ENCODE results near the gene CDH15.
"Not testable (repeated sequence)": the region's sequence is repeated elsewhere in the genome, so short reads cannot be mapped to it uniquely, and the experiment has no call there.

CDH15 gene

GRCh38 chr16:89155851-89156739, 15.5 kb upstream of the CDH15 start:
- Histone ChIP-seq H3K4me3 (no peak overlapping the region), H3K27me3 (ENCODE audit: low read depth) (no peaks in the 10 kb centered on the region), H3K36me3 (replicated peaks) (peaks cover 2% of the 10 kb centered on the region; the same call in 1 of the 2 replicates), H3K4me1 (no peaks in the 10 kb centered on the region), H3K9me3 (no peaks in the 10 kb centered on the region)
- in situ Hi-C loops (cut with MboI; ENCODE audit: low sequenced_read_pairs): no loop called here
- DNase-seq (ENCODE audit: low spot score in 2 of 2): no peak

GRCh38 chr16:89156740-89157645, 14.6 kb upstream of the CDH15 start:
- no peak for DNase-seq (ENCODE audit: low spot score in 2 of 2)
- H3K36me3 ChIP-seq (replicated peaks): no peaks in the 10 kb centered on the region
- no peaks in the 10 kb centered on the region for H3K4me1 ChIP-seq
- no peak overlapping the region for H3K4me3 ChIP-seq
- H3K9me3 ChIP-seq: no peaks in the 10 kb centered on the region
- in situ Hi-C loops (cut with MboI; ENCODE audit: low sequenced_read_pairs): no loop called here
- no peaks in the 10 kb centered on the region for H3K27me3 ChIP-seq (ENCODE audit: low read depth)

DNA sequence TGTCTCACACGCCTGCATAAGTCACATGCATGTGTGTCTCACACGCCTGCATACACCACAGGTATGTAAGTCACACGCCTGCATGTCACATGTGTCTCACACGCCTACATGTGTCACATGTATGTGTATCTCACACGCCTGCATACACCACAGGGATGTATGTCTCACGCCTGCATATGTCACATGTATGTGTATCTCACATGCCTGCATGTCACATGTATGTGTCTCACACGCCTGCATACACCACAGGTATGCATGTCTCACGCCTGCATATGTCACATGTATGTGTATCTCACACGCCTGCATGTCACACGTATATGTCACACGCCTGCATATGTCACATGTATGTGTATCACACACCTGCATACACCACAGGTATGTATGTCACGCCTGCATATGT, 13.8 kb upstream of the CDH15 start:
- no peaks in the 10 kb centered on the region for H3K27me3 ChIP-seq (ENCODE audit: low read depth)
- in situ Hi-C loops (cut with MboI; ENCODE audit: low sequenced_read_pairs): no loop called here
- no peaks in the 10 kb centered on the region for H3K4me1 ChIP-seq

DNA sequence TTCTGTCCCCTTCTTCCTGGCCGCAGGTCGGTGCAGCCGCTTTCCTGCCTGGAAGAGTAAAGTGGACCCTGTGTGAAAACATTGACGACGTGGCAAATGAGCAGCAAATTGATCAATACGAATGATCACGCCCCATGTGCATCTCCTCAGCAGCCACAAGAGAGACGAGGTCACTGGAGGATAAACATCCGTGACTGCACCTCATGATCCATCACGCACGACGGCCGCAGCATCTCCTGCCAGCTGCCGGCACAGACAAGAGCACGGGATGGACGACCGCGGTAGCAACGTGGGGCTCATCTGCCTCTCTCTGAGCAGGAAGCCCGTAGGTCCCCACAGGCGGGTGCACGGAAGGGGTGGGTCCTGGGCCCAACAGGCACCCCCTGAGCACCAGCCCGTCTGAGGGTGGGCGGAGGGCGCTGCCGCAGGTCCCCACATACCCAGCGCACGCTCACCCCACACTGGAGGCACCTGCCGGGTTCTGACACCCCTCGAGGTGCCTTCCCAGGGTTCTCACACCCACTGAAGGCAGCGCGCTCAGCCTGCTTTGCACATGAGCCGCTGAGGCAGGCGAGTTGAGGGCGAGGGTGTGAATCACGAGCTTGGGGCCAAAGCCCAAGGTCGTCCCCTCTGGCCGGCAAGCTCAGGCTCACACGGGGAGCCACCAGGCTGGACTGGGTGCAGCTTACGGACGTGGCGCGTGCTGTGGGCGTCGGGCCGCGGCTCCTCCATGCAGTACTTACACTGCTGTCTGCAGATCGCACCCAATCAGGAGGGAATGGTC, 12.3 kb upstream of the CDH15 start:
- Histone ChIP-seq H3K9me3 (no peaks in the 10 kb centered on the region), H3K4me1 (no peaks in the 10 kb centered on the region), H3K4me3 (no peak overlapping the region), H3K27me3 (ENCODE audit: low read depth) (no peaks in the 10 kb centered on the region), H3K36me3 (replicated peaks) (no peaks in the 10 kb centered on the region)
- no peak for DNase-seq (ENCODE audit: low spot score in 2 of 2)
- in situ Hi-C loops (cut with MboI; ENCODE audit: low sequenced_read_pairs): no loop called here

More for the DNA sequence above, 13.8 kb upstream of the CDH15 start:
- no peak for DNase-seq (ENCODE audit: low spot score in 2 of 2)
- H3K9me3 ChIP-seq: no peaks in the 10 kb centered on the region
- H3K36me3 ChIP-seq (replicated peaks): no peaks in the 10 kb centered on the region
- no peak overlapping the region for H3K4me3 ChIP-seq

DNA sequence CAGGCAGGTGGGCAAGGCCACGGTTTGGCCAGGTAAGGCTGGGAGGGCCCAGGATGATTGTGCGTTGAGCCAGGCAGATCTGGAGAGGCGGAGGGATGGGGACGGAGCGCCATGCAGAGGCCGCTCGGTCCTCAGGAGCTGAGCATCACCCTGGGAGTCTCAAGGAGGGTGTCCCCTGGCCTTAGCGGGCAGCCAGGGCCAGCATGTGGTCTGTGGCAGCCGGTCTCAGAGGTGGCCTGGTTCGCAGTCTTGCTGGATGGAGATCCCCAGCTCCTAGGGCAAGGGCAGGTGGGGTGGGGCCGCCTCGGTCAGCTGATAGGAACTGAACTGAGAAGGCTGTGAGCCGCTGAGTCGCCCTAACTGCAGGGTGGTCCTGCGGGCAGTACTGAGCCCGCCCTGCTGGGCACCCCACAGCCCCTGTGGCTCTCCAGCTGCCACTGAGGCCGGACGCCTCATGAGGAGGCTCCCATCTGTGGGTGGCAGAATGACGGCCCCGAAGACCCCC, 11.6 kb upstream of the CDH15 start:
- Histone ChIP-seq H3K36me3 (replicated peaks) (no peaks in the 10 kb centered on the region), H3K27me3 (ENCODE audit: low read depth) (no peaks in the 10 kb centered on the region), H3K4me1 (no peaks in the 10 kb centered on the region), H3K4me3 (no peak overlapping the region), H3K9me3 (no peaks in the 10 kb centered on the region)
- in situ Hi-C loops (cut with MboI; ENCODE audit: low sequenced_read_pairs): loop anchor here (10.0 kb wide), 2 partner anchors 225 to 345 kb away; partner anchors contain the start of gene APRT
- DNase-seq (ENCODE audit: low spot score in 2 of 2): no peak

GRCh38 chr16:89160977-89161701, 10.4 kb upstream of the CDH15 start:
- Histone ChIP-seq H3K36me3 (replicated peaks) (no peaks in the 10 kb centered on the region), H3K4me1 (no peaks in the 10 kb centered on the region), H3K9me3 (no peaks in the 10 kb centered on the region), H3K27me3 (ENCODE audit: low read depth) (no peaks in the 10 kb centered on the region), H3K4me3 (no peak overlapping the region)
- DNase-seq (ENCODE audit: low spot score in 2 of 2): no peak
- in situ Hi-C loops (cut with MboI; ENCODE audit: low sequenced_read_pairs): loop anchor here (10.0 kb wide), 2 partner anchors 226 to 346 kb away; partner anchors contain the start of gene APRT

DNA sequence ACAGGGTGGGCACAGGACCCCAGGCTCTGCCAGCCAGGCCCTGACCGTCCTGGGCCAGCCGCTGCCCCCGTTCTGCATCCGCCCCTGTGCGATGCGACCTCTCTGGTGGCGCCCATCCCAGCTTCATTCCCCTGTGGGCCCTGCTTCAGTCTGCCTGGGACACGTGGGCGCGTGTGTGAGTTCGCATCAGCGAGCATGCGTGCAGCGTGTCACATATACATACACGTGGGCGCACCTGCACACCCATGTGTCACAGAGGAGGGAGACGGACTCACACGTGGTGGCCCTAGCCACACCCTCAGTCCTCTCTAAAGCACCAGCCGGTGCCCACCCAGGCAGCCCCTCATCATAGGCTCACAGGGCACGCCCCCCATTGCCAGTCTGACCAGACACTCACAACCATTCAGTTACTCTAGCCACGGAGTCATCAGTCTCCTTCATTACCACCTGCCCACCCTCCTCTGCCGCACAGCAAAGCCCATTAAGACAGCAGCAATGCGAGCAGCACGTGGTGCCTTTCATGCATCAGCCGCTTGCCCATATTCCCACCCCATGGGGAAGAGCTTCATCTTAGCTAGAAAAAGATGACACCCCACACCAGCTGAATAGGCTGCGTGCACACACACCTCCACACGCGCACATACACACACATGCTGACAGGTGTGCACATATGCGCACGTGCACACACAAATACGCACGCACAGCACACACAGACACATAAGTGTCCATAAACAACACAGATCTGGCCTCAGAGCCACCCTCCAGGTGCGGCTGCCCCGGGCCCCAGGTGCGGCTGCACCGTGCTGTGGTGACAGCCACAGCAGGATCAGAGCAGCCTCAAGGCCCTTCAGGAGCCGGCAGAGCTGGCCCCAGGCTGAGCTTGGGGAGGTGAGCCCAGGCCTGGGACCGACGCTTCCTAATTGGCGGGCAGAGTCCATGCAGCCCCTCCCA, 9.5 kb upstream of the CDH15 start:
- Histone ChIP-seq H3K4me3 (no peak overlapping the region), H3K36me3 (replicated peaks) (no peaks in the 10 kb centered on the region), H3K9me3 (no peaks in the 10 kb centered on the region), H3K27me3 (ENCODE audit: low read depth) (no peaks in the 10 kb centered on the region), H3K4me1 (no peaks in the 10 kb centered on the region; the same call in 1 of the 2 replicates)
- DNase-seq (ENCODE audit: low spot score in 2 of 2): no peak
- in situ Hi-C loops (cut with MboI; ENCODE audit: low sequenced_read_pairs): loop anchor here (10.0 kb wide), 2 partner anchors 227 to 347 kb away; partner anchors contain the start of gene APRT

GRCh38 chr16:89163297-89163696, 8.3 kb upstream of the CDH15 start:
- DNase-seq (ENCODE audit: low spot score in 2 of 2): no peak
- in situ Hi-C loops (cut with MboI; ENCODE audit: low sequenced_read_pairs): loop anchor here (10.0 kb wide), 2 partner anchors 228 to 348 kb away; partner anchors contain the start of gene APRT
- Histone ChIP-seq H3K36me3 (replicated peaks) (no peaks in the 10 kb centered on the region), H3K4me3 (no peak overlapping the region), H3K9me3 (no peaks in the 10 kb centered on the region), H3K4me1 (peaks cover 3% of the 10 kb centered on the region; the same call in 1 of the 2 replicates), H3K27me3 (ENCODE audit: low read depth) (no peaks in the 10 kb centered on the region)

GRCh38 chr16:89164436-89164835, 7.1 kb upstream of the CDH15 start:
- H3K27me3 ChIP-seq (ENCODE audit: low read depth): no peaks in the 10 kb centered on the region
- H3K4me1 ChIP-seq: peaks cover 3% of the 10 kb centered on the region; the same call in 1 of the 2 replicates
- H3K4me3 ChIP-seq: no peak overlapping the region
- in situ Hi-C loops (cut with MboI; ENCODE audit: low sequenced_read_pairs): loop anchor here (10.0 kb wide), 2 partner anchors 230 to 350 kb away; partner anchors contain the start of gene APRT
- H3K9me3 ChIP-seq: no peaks in the 10 kb centered on the region
- no peaks in the 10 kb centered on the region for H3K36me3 ChIP-seq (replicated peaks)
- DNase-seq (ENCODE audit: low spot score in 2 of 2): no peak

DNA sequence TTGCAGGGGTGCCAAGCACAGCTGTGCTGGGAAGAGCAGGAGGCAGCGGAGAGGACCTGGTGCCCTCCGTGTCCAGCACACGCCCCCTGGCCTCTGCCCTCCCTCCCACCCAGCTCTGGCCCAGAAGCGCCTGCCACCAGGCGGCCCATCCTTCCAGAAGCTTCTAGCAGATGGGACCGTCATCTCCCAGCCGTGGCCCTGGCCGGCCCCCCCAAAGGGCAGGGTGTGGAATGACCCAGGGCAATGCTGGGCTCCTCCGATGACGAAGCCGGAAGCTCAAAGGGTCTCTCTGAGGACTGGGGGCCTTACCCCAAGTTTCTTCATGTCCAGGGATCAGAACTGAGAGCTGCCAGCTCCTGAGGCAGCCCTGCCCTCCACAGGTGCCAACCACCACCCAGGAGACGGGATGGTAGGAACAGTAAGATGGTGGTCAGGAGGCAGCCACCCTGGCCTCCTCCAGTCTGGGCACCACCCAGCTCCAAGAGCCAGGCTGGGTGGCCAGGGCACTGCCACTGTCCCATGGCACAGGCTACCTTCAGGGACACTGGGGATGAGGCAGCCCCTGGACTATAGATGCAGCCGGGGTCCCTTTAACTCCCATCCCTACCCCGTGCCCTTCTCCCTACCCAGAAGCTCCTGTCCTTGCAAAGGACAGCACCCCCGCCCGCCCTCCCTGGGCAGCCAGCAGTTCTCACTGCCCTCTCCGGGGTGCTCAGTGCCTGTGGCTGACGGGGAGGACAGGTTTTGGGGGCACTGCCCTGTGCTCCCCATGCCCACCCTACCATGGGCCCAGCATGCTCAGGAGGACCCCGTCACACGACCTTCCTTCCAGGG, 6.5 kb upstream of the CDH15 start:
- H3K4me1 ChIP-seq: peaks cover 3% of the 10 kb centered on the region; the same call in 1 of the 2 replicates
- no peak for DNase-seq (ENCODE audit: low spot score in 2 of 2)
- in situ Hi-C loops (cut with MboI; ENCODE audit: low sequenced_read_pairs): loop anchor here (10.0 kb wide), 2 partner anchors 230 to 350 kb away; partner anchors contain the start of gene APRT
- no peaks in the 10 kb centered on the region for H3K36me3 ChIP-seq (replicated peaks)
- no peaks in the 10 kb centered on the region for H3K9me3 ChIP-seq
- H3K4me3 ChIP-seq: no peak overlapping the region
- H3K27me3 ChIP-seq (ENCODE audit: low read depth): no peaks in the 10 kb centered on the region

DNA sequence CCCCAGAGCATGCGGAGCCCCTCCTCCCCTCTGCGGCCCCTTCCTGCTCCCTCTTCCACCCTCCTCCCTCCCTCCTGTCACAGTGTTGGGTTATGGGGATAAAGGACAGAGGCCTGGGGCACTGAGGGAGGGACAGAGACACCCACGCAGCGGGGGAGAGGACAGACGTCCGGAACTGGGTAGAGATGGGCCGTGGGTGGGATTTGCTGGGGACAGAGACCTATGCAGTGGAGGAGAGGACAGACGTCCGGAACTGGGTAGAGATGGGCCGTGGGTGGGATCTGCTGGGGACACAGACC, 5.9 kb upstream of the CDH15 start:
- in situ Hi-C loops (cut with MboI; ENCODE audit: low sequenced_read_pairs): loop anchor here (10.0 kb wide), 2 partner anchors 231 to 351 kb away; partner anchors contain the start of gene APRT
- H3K9me3 ChIP-seq; H3K36me3 ChIP-seq (replicated peaks); H3K27me3 ChIP-seq (ENCODE audit: low read depth); DNase-seq (ENCODE audit: low spot score in 2 of 2); H3K4me3 ChIP-seq; H3K4me1 ChIP-seq: not testable (repeated sequence)
